Psoas muscle (tissue), 8 donors: ENCODE data around the gene TCP11. TPM values are rescaled to one million over a fixed set of nuclear protein-coding genes. Genes with fewer than 3 reads are reported as not detected.

Experiments
- ATAC-seq, 4 donors: fragments of 200-7000 bp; cut with Tn5 transposase; one replicate each; pipeline ENCODE4 v1.9.1; 2020; ENCODE audit warnings: moderate library complexity in 3 of 4, mild to moderate bottlenecking in 2 of 4
- DNase-seq, 2 donors: peaks; one replicate each; pipeline ENCODE4 v3.0.0-alpha.2; 2020
- H3K27ac ChIP-seq: fragments of 200-600 bp; one replicate; pipeline ENCODE4 v1.8.0; 2022
- H3K27me3 ChIP-seq, 3 donors: fragments of 200-600 bp in 1 of 3; one replicate each; pipeline versions ENCODE4 v1.6.1 to v1.8.0; 2013 to 2022; ENCODE audit warnings: low read length in 2 of 3, mild to moderate bottlenecking in 2 of 3, moderate library complexity in 1 of 3; ENCODE audit not compliant: insufficient read depth in 3 of 3
- H3K36me3 ChIP-seq, 2 donors: fragments of 200-600 bp in 1 of 2; one replicate each; pipeline versions ENCODE4 v1.6.1 to v1.8.0; 2013 to 2022; ENCODE audit warnings: low read depth in 1 of 2, mild to moderate bottlenecking in 1 of 2, moderate library complexity in 1 of 2; ENCODE audit not compliant: insufficient read depth in 1 of 2
- H3K4me1 ChIP-seq: fragments of 200-600 bp; one replicate; pipeline ENCODE4 v1.8.0; 2022
- H3K4me3 ChIP-seq: fragments of 200-600 bp; one replicate; pipeline ENCODE4 v1.8.0; 2022; ENCODE audit warnings: mild to moderate bottlenecking
- H3K9me3 ChIP-seq: fragments of 200-600 bp; one replicate; pipeline ENCODE4 v1.8.0; 2022
- WGBS, 3 donors: extraction: QIAGEN DNeasy Blood & Tissue Kit; methylation state at CpG; one replicate each; pipeline versions ENCODE4 v1.1.6 to v1.1.7; 2013; 5-methylcytosine and 5-hydroxymethylcytosine counted together
- intact Hi-C, 2 donors: fragments of 100-400 bp; cut with DNase I; formaldehyde crosslinking; loops; one replicate each; pipeline versions ENCODE4 v1.11.0 to v1.14.2; 2022
- polyA plus RNA-seq, 3 donors: library from polyadenylated mRNA; stranded (reverse); fragments of 200-250 nt; gene quantifications; one replicate each; pipeline ENCODE4 v1.2.3, GENCODE V29; 2013
- total RNA-seq, 4 donors: library from RNA; stranded (reverse); fragmentation: NEBNext Ultra II Directional in 2 of 4; extraction: Animal tissue kit (Norgen Biotek cat#: 25700) in 2 of 4; gene quantifications; one replicate each; pipeline versions ENCODE4 v1.2.1 to v1.2.4, GENCODE V29; 2021 to 2023
- TF ChIP-seq, protein P1 (sequence below): fragments of 200-600 bp; IDR thresholded peaks from one replicate; pipeline ENCODE4 v1.8.0; 2022; ENCODE audit warnings: antibody characterized with exemption
- donor health status: healthy with polysubstance abuse.
- donor health status: DM: no; HTN: no; CAD: no; lungs with moderate emphysema.
- donor health status: Bipolar disorder and iron deficiency.
- donor health status: healthy.
- donor health status: DM: yes; HTN: yes; CAD: no.
- donor health status: DM: no; HTN: no; CAD: no.
- donor health status: DM: no; HTN: no; CAD: no.
- donor health status: DM: yes; HTN: yes; CAD: no.

The TCP11 gene
- total and polyA plus RNA-seq, 7 donors: 0.08 TPM; not detected in 6

DNA sequence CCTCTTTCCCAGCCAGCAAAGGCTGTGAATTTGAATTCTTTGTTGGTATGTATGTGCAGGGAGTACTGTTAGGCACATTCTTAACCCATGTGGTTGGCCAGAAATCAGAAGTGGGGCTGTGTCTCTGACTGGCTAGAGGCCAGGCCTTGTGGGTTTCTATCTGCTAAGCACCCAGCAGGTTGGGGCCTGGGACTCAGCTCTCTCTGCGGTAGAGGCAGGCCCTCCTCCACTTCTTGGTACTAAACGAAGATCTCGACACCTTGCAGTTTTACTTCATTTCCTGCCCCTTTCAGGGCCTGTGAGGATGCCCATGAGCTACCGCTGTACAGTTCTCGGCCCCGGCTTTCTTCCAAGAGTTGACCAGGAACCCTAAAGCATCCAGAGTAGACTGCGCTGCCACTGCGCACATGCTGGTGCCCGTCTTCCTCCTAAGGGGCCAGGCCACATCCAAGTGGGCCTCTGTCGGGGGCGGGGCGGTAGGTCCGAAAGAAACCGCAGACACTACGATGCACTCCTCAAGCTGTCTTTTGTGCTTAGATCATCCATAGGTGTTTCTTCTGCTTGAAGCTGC lies 51.1 kb downstream of the TCP11 start:
- 91 to 97% (median 92%) methylated on average over 15 of the region's 15 CpGs for WGBS, 3 donors
- ATAC-seq (no peak), DNase-seq (no peak)
- intact Hi-C loops: no loop called here
- TF ChIP-seq, protein P1, sequence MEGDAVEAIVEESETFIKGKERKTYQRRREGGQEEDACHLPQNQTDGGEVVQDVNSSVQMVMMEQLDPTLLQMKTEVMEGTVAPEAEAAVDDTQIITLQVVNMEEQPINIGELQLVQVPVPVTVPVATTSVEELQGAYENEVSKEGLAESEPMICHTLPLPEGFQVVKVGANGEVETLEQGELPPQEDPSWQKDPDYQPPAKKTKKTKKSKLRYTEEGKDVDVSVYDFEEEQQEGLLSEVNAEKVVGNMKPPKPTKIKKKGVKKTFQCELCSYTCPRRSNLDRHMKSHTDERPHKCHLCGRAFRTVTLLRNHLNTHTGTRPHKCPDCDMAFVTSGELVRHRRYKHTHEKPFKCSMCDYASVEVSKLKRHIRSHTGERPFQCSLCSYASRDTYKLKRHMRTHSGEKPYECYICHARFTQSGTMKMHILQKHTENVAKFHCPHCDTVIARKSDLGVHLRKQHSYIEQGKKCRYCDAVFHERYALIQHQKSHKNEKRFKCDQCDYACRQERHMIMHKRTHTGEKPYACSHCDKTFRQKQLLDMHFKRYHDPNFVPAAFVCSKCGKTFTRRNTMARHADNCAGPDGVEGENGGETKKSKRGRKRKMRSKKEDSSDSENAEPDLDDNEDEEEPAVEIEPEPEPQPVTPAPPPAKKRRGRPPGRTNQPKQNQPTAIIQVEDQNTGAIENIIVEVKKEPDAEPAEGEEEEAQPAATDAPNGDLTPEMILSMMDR: no peak
- H3K4me1 ChIP-seq: no peaks in the 10 kb centered on the region
- H3K27me3 ChIP-seq: no peaks in the 10 kb centered on the region
- peaks cover 0 to 66% of the 10 kb centered on the region in 2 donors for H3K36me3 ChIP-seq
- H3K9me3 ChIP-seq: no peaks in the 10 kb centered on the region
- no peak overlapping the region for H3K4me3 ChIP-seq
- H3K27ac ChIP-seq: no peak overlapping the region

DNA sequence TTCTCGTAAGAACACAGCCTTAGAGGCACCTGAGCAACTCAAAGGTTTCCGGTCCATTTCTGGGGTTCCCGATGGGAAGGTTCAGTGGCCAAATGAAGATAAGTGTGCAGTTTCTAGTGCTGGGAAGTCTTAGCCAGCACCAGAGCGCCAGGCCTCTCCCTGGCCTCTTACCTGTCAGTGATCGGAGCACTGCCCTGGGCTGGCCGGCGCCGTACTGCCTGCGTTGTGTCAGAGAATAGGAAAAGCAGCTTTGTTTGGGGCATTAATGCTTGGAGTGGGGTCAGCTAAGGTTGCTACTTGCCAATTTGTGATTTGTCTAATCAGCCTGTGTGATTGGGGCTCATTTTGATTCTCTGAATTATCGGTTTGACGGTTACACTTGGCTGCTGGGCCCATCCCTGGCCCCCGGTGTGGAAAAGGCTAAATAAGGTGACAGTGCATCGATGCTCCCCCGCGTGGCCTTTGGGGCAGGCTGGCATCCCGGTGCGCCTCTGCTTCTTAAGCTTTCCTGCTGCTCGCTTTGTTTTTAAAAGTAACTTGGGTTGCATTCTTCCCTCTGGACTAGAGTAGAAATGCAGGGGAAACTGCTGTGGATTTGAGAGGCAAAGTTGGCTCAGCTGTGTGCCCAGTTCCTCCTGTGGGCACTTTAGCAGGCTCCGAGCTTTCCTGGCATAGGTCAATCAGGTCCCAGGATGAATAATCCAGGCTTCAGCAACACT lies 51.8 kb downstream of the TCP11 start:
- intact Hi-C loops: no loop called here
- H3K36me3 ChIP-seq: peaks cover 0 to 73% of the 10 kb centered on the region in 2 donors
- H3K4me1 ChIP-seq: no peaks in the 10 kb centered on the region
- no peak for DNase-seq
- 96 to 97% (median 97%) methylated on average over 19 of the region's 19 CpGs for WGBS, 3 donors
- no peaks in the 10 kb centered on the region for H3K27me3 ChIP-seq
- H3K4me3 ChIP-seq: no peak overlapping the region
- no peaks in the 10 kb centered on the region for H3K9me3 ChIP-seq
- TF ChIP-seq, protein P1: no peak
- no peak for ATAC-seq
- no peak overlapping the region for H3K27ac ChIP-seq

DNA sequence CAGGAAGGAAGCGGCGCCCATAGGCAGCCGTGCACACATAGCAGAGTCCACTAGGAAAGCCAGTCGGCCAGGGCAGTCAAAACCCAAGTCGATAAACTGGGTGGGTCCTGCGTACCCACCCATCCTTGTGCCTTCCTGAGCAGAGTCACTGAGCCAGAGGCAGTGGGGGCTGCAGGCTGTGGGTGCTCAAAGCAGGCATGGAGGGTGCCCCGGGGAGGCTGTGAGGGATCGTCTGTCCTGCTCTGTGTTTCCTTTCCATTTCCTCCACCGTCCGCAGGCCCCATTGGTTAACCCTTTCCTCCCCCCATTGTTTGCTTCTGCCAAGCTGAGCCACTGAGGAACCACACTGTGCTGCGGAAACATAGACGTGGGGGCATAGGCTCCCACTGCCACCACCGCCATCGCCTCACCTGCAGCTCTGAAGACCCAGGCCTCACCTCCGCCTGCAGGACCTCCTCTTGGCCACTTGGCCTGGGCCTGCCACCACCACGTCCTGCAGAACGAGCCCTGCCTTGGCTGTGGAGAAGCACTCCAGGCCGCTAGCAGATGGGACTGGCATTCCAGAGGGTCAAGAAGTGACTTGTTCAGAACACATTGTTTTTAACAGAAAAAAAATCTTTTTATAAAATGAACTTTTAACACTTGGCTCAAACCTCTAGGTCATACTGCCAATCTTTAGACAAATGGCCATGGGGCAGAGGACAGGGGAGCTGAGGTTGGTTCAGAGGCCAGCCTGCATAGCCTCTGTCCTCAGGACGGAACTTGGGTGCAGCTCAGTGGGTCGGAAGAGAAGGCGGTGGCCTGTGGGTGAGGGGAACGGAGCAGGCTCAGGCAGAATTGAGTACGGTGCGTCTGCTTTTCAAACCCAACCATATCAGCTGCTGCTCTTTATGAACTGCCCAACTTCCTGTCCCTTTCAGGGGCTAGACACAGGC lies 52.6 kb downstream of the TCP11 start:
- H3K27ac ChIP-seq: no peak overlapping the region
- peaks cover 0 to 81% of the 10 kb centered on the region in 2 donors for H3K36me3 ChIP-seq
- DNase-seq: no peak
- H3K4me1 ChIP-seq: no peaks in the 10 kb centered on the region
- WGBS, 3 donors: 84 to 86% (median 85%) methylated on average over 24 of the region's 24 CpGs
- H3K4me3 ChIP-seq: no peak overlapping the region
- intact Hi-C loops: no loop called here
- no peaks in the 10 kb centered on the region for H3K27me3 ChIP-seq
- H3K9me3 ChIP-seq: no peaks in the 10 kb centered on the region
- TF ChIP-seq, protein P1: no peak
- ATAC-seq: no peak

DNA sequence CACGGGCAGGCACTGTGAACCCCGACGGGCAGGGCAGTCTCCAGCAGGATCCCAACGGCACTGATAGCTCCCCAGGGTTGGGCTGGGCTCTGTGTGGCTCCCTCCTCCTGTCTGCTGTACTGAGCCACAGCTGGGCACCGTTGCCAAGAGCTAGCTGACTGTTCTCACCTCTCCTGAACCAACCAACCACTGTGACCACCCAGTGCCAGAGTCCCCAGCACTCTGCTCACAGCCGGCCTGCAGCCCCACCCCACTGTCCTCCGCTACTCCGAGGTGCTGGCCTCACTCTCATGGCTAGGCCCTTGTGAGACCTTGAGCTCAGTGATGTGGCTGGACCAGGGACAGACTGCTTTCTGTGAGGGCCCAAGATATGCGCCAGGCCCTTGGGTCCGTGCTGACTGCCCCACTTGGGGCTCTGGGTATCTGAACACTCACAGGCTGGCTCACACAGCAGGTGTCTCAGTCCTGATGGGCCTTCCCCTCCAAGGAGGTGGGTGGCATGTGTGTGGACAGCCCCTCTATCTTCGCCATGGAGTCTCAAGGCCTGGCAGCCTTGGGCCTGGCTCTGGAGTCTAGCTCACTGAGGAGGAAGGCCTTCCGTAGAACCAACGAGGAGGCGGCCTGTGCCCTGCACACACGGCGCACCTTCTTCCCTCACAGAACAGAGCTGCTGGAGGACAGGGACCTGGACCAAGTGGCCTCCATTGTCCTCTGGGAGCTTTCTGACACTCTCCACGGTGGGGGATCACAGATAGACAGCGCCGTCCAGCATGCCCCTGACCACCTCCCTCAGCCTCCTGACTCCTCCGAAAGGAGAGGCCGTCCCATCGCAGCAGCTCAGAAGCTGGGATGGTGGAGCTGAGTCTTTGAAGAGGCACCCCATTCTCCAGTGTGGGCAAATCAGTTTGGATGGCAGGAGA lies 53.5 kb downstream of the TCP11 start:
- ATAC-seq (no peak), DNase-seq (no peak)
- Histone ChIP-seq H3K4me1 (no peaks in the 10 kb centered on the region), H3K9me3 (no peaks in the 10 kb centered on the region), H3K27me3 (no peaks in the 10 kb centered on the region), H3K27ac (no peak overlapping the region), H3K36me3 (peaks cover 0 to 90% of the 10 kb centered on the region in 2 donors), H3K4me3 (no peak overlapping the region)
- TF ChIP-seq, protein P1: no peak
- WGBS, 3 donors: 88 to 91% (median 90%) methylated on average over 19 to 22 of the region's 22 CpGs
- intact Hi-C loops: no loop called here
